Right hindlimb (tissue), 1 donor: ENCODE data around the gene BRCC3.
A peak's percentile ranks its signal among the peaks of the same experiment; 100 is the strongest.

Experiments
- DNase-seq: peaks from one replicate; pipeline ENCODE4 v3.0.0-alpha.2; 2018

BRCC3 gene

DNA sequence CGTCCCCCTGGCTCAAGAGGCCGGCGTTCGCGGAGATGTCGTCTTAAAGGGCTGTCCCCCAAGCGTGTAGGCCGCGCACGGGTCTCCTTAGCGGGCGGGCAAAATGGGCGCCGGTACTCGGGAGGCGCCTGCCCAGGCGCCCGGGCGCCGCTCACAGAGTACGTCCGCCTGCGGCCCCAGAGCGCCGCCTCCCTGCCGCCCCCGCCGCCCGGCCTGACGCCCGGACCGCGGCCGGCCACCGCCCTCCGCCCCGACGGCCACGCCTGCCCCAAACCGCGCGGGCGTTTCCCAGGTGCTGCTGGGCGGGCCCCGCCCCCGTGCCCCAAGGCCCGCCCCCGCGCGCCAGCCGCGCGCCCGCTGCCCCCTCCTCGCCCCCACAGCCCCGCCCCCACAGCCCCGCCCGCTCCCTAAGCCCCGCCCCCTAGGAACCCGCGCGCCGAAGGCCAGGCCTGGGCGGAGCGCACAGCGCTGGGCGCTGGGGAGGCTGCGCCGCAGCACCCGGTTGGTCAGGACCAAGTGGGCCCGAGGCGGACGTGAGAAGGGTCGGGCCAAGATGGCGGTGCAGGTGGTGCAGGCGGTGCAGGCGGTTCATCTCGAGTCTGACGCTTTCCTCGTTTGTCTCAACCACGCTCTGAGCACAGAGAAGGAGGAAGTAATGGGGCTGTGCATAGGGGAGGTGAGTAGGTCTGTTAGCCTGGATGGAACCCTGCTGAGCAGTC is at the start of gene BRCC3, which contains the start of the genes CMC4 and MTCP1:
TSS of gene BRCC3 (plus strand) at position 534 of the 719 bp plus-strand sequence. CDS start at position 554, 20 bp downstream.
TSS of gene CMC4 (minus strand) at position 162 of the 719 bp plus-strand sequence. CDS start 7,113 bp downstream, outside the sequence.
TSS of gene MTCP1 (minus strand) at position 162 of the 719 bp plus-strand sequence. CDS start 5,126 bp downstream, outside the sequence.
- DNase-seq = peak; percentile 85

DNA sequence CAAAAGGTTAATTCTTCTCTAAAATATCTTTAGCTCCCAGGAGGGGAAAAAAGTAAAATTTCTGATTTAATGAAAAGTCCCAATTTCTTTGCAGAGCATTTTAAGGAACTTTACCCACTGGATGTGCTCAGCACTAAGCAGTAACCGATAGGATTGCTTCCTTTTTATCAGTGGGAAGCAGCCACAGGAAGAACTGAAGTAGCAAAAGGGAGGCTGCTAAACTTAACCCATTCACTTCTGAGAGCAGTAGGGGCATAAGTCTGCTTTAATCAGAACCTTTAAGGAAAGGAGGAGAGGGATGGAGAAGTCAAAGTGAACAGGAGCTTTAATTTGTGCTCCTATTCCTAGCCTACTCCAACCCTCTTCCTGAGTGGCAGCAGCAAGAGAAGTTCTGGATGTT is 48.7 kb upstream of the BRCC3 start, which contains the start of gene F8:
TSS of gene F8 (minus strand) at position 139 of the 400 bp plus-strand sequence. CDS start 171 bp downstream, outside the sequence.
- DNase-seq = no peak

DNA sequence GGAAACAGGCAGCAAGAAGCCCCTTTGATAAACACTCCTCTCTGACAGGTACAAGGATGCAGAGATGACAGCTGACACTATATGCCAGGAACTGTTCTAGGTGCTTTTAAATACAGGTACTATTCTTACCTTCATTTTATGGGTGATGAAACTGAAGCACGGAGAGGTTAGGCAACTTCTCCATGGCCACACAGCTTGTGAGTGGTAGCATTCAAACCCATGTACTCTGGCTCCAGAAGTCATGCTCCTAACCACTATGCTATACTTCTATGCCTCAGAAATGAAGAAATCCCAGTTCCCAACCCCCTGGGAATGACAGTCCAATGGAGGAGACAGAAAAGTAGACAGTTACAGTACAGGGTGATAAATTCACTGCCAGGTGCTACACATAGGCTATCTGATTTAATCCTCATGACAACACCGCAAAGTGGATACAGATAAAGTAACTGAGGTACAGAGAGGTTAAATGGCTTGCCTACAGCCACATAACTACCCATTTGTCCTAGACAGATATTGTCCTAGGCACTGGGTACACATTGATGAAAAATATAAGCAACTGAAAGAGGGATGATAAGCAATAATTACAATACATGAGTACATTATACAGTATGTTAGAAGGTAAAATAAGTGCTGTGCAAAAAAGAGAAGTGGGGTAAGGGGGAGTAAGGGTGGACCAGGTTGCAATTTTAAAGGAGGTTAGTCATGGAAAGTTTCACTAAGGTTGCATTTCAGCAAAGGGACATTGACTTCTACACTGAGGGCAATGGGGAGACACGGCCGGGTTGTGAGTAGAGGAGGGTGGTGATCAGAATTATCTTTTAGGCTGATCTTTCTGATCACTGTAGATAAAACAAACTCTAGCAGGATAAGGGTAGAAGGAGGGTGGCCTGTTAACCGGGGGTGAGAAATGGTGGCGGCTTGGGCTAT is 47.1 kb upstream of the BRCC3 start:
- DNase-seq = no peak

DNA sequence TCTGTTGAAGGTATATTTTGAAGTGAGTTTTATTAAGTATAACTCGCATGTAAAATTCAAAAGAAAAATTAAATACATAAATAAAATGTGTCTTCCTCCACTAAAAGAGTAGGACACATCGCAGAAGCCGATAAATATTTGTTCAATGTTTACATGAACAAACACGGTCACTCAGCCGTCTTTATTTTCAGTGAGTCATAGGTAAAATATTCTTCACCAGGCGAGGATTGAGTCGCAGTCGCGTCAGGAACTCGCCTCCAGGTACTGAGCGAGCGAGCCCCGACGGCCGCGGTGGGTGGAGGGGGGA is 44.9 kb upstream of the BRCC3 start:
- no peak for DNase-seq

DNA sequence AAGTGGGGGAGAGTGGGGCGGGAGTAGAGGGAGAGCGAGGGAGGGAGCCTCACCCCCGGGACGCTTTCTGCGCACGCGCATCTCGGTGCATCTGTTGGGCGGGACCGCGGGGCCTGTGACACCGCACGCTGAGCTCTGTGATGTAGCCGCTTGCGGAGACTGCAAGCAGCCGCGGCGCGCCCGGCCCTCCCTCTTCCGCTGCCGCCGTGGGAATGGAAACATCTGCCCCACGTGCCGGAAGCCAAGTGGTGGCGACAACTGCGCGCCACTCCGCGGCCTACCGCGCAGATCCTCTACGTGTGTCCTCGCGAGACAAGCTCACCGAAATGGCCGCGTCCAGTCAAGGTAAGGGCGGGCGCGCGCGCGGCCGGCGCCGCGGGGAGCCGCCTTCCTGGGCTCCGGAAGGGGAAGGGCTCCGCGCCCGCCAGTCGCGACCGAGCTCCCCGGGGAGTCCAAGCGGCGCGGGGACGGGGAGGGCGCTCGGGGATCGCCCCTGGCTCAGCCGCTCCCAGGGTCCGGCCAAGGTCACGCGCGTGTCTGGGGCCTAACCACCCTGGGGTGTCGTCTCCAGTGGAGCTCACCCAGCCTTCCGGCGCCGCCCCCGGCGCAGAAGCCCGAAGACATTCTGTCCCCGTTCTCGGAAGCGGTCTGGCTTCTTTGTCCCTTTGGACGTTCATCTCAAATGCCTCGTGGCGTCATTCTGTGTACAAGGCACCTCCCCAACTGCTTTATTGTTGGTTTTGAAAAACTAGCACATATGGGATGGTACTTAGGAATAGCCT is 44.4 kb upstream of the BRCC3 start, which contains the start of gene FUNDC2:
TSS of gene FUNDC2 (plus strand) at position 118 of the 782 bp plus-strand sequence. CDS start at position 213, 95 bp downstream.
- peak; percentile 95 for DNase-seq

DNA sequence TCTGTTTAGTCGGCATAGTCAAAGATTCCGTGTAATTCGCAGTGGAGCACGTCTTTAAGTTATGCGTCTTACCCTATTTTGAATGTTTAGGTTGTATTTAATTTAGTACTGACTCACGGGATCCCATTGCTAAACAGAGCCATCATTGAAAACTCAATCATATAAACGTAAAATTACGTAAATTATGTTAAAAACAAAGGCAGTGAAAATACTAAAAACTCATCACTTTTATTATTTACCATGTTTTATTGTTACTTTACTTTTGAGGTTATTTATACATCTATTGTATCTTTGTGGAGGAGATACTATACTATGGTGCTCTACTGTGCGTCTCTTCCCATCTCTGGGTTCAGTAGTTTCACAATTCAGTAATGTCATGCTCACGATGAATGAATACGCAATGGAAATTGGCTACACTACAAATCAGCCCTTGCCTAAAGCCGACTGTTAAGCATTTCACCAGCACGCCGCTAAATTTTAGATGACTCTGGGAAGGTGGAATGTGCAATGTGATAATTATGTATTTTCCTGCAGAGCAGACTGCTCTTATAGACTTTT is 43.7 kb upstream of the BRCC3 start:
- DNase-seq = peak; percentile 23

DNA sequence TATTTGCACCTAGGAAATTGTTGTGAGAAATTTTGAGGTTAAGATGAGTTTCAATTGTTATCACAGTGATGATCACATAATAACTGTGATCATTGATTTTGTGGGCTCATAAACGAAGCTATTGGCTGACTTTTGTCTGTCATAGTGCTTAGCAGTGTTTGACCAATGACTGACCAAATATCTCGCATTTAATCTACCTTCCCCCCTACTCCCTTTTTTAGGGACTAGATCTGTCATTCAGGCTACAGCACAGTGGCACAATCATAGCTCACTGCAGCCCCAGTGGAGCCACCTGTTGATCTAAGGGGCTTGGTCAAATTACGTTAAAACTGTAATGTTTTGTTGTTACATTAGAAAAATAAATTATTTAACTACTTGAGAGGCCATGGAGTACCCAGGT is 43.2 kb upstream of the BRCC3 start:
- DNase-seq = no peak

DNA sequence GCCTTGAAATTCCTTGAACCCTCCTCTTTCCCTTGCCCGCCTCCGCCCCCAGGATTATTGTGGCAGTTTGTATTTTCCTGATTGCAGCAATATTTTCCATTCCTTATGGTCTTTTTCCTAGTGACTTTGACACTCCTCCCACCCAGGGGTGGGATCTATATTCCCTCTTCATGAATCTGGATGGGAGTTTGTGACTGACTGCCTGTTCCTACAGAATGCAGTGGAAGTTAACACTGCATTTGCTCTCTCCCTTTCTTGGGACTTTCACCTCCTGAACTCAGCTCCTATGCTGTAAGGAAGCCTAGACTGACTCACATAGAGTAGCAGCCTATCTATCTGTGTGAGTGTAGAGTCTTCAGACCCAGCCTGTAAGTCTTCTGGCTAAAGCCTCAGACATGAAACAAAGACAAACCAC is 42.4 kb upstream of the BRCC3 start:
- peak; percentile 18 for DNase-seq

DNA sequence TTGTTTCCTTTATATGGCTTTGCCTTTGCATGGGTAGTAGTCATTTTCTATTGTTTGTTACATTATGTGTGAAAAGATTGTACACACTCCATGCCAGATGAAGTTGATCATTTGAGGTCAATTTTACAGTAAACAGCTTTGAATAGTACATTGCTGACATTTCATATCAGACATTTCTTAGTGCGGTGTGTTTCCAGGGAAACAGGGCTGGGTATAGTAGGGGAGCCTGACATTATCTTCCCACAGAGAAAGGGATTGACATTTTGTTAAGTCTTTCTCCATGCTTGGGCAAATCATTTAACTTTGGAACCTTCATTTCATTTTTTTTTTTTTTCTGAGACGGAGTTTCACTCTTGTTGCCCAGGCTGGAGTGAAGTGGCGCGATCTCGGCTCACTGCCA is 39.7 kb upstream of the BRCC3 start:
- DNase-seq = no peak

DNA sequence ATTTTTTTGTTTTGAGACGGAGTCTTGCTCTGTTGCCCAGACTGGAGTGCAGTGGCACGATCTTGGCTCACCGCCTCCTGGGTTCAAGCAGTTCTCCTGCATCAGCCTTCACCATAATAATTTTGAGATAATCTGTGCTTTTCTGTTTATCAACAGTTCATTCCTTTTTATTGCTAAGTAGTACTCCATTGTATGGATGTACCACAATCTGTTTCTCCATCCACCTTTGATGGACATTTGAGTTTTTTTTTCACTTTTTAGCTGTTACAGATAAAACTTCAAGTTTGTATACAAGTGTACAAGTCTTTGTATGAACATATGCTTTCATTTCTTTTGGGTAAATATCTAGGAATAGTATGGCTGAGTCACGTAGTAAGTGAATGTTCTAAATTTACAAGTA is 35.6 kb upstream of the BRCC3 start:
- DNase-seq = no peak

DNA sequence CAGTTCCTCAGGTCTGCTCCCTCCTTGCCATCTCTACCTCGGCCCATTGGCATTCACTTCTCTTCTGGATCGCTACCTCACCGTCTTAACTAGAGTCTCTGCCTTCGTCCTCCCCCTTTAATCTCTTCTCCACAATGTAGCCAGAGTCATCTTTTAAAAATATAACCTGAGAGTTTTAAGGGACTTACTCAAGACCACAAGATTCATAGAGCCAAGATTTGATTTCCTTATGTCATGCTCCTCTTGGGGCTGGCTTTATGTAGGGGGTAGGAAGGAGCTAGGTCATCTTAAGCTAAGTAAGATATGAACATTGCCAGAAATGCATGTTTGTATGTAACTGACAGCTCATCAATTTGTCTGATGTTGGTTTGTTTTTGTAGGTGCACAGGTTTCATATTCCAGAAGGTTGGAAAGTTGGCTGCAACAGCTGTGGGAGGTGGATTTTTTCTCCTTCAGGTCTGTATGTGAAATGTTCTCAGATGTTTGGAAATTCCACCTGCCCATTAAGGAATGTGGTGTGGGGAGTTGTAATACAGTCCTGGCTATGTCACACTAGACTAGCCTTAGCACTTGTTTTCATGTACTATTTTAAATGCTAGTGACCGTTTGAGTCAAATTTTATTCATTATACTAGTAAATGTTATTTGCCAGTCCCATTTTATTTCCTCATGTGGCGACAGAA is 25.0 kb upstream of the BRCC3 start:
- no peak for DNase-seq

DNA sequence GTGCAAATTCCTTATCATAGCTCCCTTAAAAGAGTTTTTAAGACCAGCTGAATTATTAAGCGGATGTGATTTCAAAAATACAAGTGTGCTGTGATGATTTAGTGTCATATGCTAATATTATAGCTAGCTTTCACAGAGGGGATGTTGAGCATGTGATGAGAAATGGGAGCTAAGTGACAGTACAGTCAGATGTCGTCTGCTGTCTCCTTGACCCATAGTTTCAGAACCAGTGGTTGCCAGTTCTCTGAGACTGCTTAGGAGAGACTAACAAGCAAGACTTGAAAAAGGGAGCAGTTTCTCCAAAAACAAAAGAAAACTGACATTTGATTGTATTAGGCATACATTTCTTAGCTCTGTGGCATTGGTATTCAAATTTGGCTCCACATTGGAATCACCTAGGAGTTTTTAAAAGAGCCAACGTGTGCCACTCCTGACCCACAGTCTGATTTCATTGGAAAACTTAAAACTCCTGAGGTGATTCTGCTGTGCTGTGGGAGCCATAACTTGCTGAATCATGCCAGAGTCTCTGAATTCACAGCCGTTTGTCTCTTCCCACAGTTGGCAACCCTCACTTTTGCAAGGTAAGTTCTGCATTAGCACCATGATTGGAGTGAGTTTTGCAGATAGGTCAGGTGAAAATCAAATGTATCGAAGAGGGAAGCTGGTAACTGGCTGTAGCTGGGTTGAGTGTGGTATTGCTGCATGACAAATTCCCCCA is 24.3 kb upstream of the BRCC3 start:
- no peak for DNase-seq

DNA sequence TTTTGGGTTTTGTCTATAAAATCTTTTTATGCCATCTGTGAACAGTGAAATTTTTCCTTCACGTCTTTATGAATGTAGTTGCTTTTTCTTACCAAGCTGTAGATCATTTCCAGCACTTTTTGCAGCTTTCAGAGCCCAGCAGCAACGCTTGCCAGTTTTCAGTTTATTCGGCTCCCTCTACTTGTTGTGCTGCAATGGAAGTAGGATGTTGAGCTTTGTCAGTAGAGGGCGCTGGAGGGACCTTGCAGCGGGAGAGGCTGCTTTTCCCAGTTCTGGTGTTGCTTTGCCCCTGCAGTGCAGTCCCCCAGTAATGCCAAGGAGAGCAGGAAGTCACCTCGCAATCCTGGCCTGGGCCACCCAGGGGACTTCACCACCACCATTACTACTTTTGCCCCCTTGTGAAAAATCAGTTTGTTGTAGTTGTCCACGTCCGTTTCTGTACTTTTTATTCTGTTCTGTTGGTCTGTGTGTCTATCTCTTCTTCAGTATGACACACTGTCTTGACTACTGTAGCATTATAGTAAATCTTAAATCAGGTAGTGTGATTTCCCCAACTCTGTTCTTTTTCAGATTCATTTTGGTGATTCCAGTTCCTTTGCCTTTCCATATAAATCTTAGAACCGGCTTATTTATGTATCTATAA is 22.2 kb upstream of the BRCC3 start:
- peak; percentile 37 for DNase-seq

DNA sequence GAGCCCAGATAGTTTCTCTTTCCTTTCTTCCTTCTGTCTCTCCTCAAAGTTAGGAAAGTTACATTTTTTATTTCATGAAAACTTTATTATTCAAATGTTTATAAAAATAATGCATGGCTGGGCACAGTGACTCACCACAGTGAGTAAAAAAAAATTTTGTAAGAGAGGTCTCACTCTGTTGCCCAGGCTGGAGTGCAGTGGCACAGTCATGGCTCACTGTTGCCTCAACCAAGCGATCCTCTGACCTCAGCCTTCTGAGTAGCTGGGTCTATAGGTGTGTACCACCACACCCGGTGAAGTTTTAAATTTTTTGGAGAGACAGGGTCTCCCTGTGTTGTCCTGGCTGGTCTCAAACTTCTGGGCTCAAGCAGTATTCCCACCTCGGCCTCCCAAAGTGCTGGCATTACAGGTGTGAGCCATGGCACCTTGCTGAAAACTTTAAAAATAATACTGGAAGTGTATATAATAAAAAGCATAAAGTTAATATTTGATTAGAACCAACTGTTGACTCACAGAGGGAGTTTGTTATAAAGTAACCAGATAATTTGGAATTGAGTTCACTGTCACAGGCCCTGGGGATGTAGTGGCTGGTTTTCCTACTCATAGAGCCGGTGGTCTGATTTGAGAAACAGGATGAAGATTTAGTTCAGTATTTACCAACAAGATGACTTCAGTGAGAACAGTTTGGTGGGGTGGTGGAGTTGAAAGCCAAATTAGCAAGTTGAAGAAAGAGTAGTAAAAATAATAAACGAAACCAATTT is 18.4 kb upstream of the BRCC3 start:
- DNase-seq = no peak

DNA sequence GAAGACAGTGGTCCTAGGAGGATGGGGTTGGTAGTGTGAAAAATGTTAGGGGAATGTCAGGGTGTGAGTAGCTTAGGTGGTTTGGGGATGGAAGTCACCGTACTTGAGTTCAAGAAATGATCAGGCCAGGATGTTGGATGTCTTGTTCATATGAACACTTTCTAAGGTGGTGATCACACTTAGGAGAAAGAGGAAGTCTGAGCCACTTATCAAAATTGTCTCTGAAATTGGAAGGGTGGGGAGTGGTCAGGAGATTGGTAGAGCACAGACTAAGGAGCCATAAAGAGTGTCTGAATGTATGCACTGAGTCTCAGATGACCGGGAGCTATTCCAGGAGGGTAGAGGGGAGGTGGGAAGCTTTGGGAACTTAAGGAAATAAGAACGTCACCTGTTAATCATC is 17.7 kb upstream of the BRCC3 start:
- DNase-seq = no peak

DNA sequence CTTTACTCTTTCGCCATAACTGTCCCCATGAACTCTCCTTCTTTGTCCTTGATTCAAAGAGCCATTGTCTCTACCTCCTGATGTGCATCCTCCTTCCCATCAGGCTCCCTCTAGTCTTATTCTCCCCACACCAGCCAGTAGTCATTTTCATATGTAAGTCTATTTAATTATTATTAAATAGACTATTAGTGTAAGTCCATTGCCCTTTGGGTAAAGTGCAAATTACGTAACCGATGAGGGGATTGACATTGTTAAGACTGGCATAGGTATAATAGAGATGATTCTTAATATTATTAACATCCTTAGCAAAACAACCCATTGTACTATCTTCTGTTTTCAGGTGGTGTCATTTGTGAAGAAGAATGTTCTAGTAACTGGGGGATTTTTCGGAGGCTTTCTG is 17.1 kb upstream of the BRCC3 start:
- no peak for DNase-seq

DNA sequence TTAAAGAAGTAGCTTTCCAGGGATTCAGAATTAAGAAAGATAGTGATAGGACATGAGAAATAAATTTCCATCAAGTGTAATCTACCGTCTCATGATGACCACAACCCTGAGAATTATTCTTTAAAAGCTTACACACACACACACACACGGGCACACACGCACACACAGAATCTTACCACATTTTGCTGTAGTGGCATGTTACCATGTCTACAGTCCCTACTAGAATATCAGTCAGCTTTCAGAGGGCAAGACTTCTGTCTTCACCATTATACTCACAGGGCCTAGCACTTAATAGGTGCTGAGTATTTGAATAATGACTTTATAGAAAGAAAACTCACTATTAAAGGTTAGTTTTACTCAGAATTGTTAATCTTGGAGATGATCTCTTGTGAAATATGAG is 15.8 kb upstream of the BRCC3 start:
- no peak for DNase-seq

DNA sequence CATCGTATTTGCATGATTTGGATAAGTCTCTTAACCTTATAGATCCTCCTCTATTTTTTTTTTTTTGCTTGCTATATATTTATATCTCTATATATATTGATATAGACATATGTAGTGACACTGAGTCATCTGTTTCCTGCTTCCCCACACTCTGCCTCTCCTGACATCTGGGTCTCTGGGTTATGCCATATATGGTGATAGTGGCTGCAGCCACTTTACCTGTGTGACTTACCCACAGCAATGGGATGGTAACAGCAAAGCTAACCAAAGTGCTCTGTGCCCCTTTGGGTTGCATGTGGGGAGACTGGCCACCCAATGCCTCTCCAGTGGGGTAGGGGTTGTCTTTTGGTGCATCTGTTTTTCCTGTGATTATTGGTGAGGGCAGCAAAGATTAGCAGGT is 14.8 kb upstream of the BRCC3 start:
- DNase-seq = no peak

DNA sequence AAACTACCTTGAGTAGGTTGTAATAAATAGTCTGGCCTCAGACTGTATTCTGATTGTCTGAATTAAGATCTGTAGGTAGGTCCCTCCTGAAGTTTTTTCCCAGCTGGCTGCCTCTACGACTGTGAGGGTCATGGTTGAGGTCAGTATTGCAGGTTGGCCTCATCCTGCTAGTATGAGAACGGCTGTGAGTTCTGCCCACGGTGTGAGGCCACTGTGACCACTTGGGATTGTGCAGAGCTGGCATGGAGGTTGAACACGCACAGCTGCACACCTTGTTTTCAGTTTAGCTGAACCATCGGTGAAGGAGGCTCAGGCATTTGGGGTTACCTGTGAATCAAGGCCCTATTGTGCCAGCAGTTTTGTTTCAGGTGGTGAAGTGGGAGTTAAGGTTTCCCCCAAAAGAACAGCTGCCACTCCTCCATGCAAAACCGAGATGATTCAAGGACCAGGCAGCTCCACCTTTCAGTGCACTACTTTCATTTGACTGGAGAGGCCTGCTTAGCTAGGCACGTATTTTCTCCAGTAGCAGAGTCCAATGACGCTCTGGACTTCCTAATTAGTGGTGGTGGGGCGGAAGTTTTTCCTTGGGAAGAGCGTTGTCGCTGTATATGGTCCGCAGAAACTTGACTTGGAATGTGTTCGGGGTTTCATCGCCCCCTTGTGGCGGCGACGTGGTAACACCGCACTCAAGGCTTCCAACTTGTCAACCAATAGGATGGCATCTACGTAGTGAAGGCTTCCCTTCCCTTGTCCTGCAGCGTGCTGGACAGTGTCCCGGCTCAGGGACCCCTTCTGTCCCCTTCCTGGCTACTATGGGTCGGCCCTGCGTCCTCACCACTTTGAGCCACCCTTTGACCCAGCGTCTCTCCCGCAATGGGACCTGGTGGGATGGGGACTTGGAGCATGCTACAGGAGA is 14.2 kb upstream of the BRCC3 start:
- peak; percentile 67 for DNase-seq
